A549 (cell line): ENCODE measurements around the gene RIMKLA.

ENCODE experiments used
- EP300 ChIP-seq, 2 experiments: fragments of >200 bp; sonication (Bioruptor Twin); formaldehyde crosslinking; IDR thresholded peaks; 2 replicates in 1 of 2; 3 replicates in 1 of 2; pipeline ENCODE4 v1.6.1; 2016 to 2017
- FOSL2 ChIP-seq, 2 experiments: fragments of 450-650 bp in 1 of 2; fragments of >200 bp in 1 of 2; sonication (Bioruptor Twin) in 1 of 2; formaldehyde crosslinking; IDR thresholded peaks; 2 replicates each; pipeline versions ENCODE4 v1.5.0 to v1.6.1; 2016 to 2020; ENCODE audit warnings: mild to moderate bottlenecking in 1 of 2, moderate library complexity in 1 of 2
- JUNB ChIP-seq: fragments of >200 bp; sonication (Bioruptor Twin); formaldehyde crosslinking; IDR thresholded peaks from 2 replicates; pipeline ENCODE4 v1.6.1; 2016
- NFE2L2 ChIP-seq: fragments of 150-350 bp; conservative IDR thresholded peaks from 2 replicates; pipeline ENCODE4 v1.6.1; 2014; ENCODE audit warnings: low read length
- POLR2AphosphoS2 ChIP-seq: conservative IDR thresholded peaks from 2 replicates; pipeline ENCODE4 v1.6.1; 2012; ENCODE audit warnings: low read length, improper control_type of control experiment, inconsistent platforms
- RAD21 ChIP-seq, 2 experiments: fragments of >200 bp in 1 of 2; sonication (Bioruptor Twin) in 1 of 2; formaldehyde crosslinking in 1 of 2; IDR thresholded peaks in 1 of 2; conservative IDR thresholded peaks in 1 of 2; 2 replicates in 1 of 2; 3 replicates in 1 of 2; pipeline ENCODE4 v1.6.1; 2012 to 2018; ENCODE audit warnings: inconsistent platforms in 1 of 2
- TF ChIP-seq, protein P1 (sequence below): fragments of >200 bp; sonication (Bioruptor Twin); formaldehyde crosslinking; IDR thresholded peaks from 3 replicates; pipeline ENCODE4 v1.5.1; 2016
- TF ChIP-seq, protein P2 (sequence below): fragments of 200-600 bp; sonication (generic); IDR thresholded peaks from 2 replicates; pipeline ENCODE4 v1.6.1; 2016; ENCODE audit warnings: antibody characterized with exemption, mild to moderate bottlenecking, moderate library complexity
- TF ChIP-seq, protein P3 (sequence below): fragments of 250-450 bp; sonication (Bioruptor Pico); IDR thresholded peaks from 2 replicates; pipeline ENCODE4 v1.5.0; 2021; ENCODE audit warnings: mild to moderate bottlenecking, moderate library complexity, borderline replicate concordance
- TF ChIP-seq, protein P4 (sequence below): fragments of 450-650 bp; IDR thresholded peaks from 2 replicates; pipeline ENCODE4 v1.6.1; 2014; ENCODE audit warnings: antibody characterized with exemption

DNA sequence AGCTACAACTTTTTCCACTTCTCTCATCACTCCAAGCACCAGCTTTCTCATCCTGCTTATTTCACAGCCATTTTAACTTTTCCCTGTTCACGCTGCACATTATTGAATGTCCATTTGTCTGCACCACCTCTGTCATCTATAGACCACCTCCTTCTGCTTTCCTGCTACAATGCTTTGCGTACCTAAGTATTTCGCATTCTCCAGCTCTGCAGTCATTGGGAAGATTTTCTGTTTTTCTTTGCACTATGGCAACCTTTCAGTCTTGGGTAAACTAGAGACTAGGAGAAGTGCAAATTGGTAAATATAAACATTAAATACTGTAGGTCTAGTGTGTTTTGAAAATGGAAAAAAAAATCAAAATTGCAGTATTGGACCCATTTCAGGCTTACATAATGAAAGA is 83.3 kb downstream of the RIMKLA start:
- TF ChIP-seq, protein P1, sequence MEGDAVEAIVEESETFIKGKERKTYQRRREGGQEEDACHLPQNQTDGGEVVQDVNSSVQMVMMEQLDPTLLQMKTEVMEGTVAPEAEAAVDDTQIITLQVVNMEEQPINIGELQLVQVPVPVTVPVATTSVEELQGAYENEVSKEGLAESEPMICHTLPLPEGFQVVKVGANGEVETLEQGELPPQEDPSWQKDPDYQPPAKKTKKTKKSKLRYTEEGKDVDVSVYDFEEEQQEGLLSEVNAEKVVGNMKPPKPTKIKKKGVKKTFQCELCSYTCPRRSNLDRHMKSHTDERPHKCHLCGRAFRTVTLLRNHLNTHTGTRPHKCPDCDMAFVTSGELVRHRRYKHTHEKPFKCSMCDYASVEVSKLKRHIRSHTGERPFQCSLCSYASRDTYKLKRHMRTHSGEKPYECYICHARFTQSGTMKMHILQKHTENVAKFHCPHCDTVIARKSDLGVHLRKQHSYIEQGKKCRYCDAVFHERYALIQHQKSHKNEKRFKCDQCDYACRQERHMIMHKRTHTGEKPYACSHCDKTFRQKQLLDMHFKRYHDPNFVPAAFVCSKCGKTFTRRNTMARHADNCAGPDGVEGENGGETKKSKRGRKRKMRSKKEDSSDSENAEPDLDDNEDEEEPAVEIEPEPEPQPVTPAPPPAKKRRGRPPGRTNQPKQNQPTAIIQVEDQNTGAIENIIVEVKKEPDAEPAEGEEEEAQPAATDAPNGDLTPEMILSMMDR, result no peak
- TF ChIP-seq, protein P2, sequence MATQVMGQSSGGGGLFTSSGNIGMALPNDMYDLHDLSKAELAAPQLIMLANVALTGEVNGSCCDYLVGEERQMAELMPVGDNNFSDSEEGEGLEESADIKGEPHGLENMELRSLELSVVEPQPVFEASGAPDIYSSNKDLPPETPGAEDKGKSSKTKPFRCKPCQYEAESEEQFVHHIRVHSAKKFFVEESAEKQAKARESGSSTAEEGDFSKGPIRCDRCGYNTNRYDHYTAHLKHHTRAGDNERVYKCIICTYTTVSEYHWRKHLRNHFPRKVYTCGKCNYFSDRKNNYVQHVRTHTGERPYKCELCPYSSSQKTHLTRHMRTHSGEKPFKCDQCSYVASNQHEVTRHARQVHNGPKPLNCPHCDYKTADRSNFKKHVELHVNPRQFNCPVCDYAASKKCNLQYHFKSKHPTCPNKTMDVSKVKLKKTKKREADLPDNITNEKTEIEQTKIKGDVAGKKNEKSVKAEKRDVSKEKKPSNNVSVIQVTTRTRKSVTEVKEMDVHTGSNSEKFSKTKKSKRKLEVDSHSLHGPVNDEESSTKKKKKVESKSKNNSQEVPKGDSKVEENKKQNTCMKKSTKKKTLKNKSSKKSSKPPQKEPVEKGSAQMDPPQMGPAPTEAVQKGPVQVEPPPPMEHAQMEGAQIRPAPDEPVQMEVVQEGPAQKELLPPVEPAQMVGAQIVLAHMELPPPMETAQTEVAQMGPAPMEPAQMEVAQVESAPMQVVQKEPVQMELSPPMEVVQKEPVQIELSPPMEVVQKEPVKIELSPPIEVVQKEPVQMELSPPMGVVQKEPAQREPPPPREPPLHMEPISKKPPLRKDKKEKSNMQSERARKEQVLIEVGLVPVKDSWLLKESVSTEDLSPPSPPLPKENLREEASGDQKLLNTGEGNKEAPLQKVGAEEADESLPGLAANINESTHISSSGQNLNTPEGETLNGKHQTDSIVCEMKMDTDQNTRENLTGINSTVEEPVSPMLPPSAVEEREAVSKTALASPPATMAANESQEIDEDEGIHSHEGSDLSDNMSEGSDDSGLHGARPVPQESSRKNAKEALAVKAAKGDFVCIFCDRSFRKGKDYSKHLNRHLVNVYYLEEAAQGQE, result no peak
- TF ChIP-seq, protein P3, sequence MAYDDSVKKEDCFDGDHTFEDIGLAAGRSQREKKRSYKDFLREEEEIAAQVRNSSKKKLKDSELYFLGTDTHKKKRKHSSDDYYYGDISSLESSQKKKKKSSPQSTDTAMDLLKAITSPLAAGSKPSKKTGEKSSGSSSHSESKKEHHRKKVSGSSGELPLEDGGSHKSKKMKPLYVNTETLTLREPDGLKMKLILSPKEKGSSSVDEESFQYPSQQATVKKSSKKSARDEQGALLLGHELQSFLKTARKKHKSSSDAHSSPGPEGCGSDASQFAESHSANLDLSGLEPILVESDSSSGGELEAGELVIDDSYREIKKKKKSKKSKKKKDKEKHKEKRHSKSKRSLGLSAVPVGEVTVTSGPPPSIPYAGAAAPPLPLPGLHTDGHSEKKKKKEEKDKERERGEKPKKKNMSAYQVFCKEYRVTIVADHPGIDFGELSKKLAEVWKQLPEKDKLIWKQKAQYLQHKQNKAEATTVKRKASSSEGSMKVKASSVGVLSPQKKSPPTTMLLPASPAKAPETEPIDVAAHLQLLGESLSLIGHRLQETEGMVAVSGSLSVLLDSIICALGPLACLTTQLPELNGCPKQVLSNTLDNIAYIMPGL (CRISPR knock-in tag), result no peak
- TF ChIP-seq FOSL2 (IDR thresholded peaks at IDR 0.05), result no peak
- no peak for TF ChIP-seq FOSL2 (CRISPR knock-in tag; IDR thresholded peaks at IDR 0.05)
- TF ChIP-seq EP300 (IDR thresholded peaks at IDR 0.05), result no peak
- TF ChIP-seq, protein P4, sequence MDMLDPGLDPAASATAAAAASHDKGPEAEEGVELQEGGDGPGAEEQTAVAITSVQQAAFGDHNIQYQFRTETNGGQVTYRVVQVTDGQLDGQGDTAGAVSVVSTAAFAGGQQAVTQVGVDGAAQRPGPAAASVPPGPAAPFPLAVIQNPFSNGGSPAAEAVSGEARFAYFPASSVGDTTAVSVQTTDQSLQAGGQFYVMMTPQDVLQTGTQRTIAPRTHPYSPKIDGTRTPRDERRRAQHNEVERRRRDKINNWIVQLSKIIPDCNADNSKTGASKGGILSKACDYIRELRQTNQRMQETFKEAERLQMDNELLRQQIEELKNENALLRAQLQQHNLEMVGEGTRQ, result no peak
- TF ChIP-seq NFE2L2, result no peak
- TF ChIP-seq JUNB, result no peak
- TF ChIP-seq POLR2AphosphoS2, result no peak
- no peak for TF ChIP-seq RAD21 (conservative IDR thresholded peaks at IDR 0.05 in 1 of 2, IDR thresholded peaks at IDR 0.05 in 1 of 2)
